Stimulated activated CD4-positive, alpha-beta T cell treated with anti-CD3 and anti-CD28 coated beads, Interleukin-1b, Interleukin-23, amount 100 ng/mL, for 1 hour (primary cell): ENCODE measurements around the gene PAX5.

Experiments used
- DNase-seq, 2 donors: peaks; one replicate each; pipeline ENCODE4 v3.0.0-alpha.2; 2020; ENCODE audit warnings: low read depth in 2 of 2

Gene PAX5

GRCh38 chr9:37037503-37038301 lies 3.6 kb upstream of the PAX5 start:
- DNase-seq, result no peak

- no peak for DNase-seq
Observed at GRCh38 chr9:37036776-37037502, 2.9 kb upstream of the PAX5 start.

GRCh38 chr9:37036371-37036775 lies 2.3 kb upstream of the PAX5 start:
- no peak for DNase-seq

GRCh38 chr9:37035648-37036370 lies 1.7 kb upstream of the PAX5 start:
- no peak for DNase-seq

- no peak for DNase-seq
Observed at GRCh38 chr9:37034938-37035647, 1.0 kb upstream of the PAX5 start.

- DNase-seq, result no peak
Observed at GRCh38 chr9:37034305-37034937, 353 bp upstream of the PAX5 start.

- no peak for DNase-seq
Observed at GRCh38 chr9:37033141-37033540, 927 bp downstream of the PAX5 start.

- no peak for DNase-seq
Observed at GRCh38 chr9:37032713-37033112, 1.4 kb downstream of the PAX5 start.

GRCh38 chr9:37031902-37032301 lies 2.2 kb downstream of the PAX5 start:
- no peak for DNase-seq

- no peak for DNase-seq
Observed at GRCh38 chr9:37031081-37031480, 3.0 kb downstream of the PAX5 start.

- DNase-seq, result no peak
Observed at GRCh38 chr9:37030611-37030939, 3.5 kb downstream of the PAX5 start.

GRCh38 chr9:37029776-37030610 lies 4.1 kb downstream of the PAX5 start:
- no peak for DNase-seq

GRCh38 chr9:37029304-37029775 lies 4.7 kb downstream of the PAX5 start:
- no peak for DNase-seq

- no peak for DNase-seq
Observed at GRCh38 chr9:37028420-37029031, 5.5 kb downstream of the PAX5 start.

- peak; percentile 40 to 78 for DNase-seq
Observed at GRCh38 chr9:37027582-37028419, 6.3 kb downstream of the PAX5 start.

GRCh38 chr9:37026931-37027581 lies 7.0 kb downstream of the PAX5 start:
- no peak for DNase-seq

GRCh38 chr9:37026113-37026930 lies 7.7 kb downstream of the PAX5 start:
- no peak for DNase-seq

GRCh38 chr9:37025823-37026112 lies 8.3 kb downstream of the PAX5 start:
- no peak for DNase-seq
